NCI-H1105 treated with DMSO at 0.1 percent for 48 hours (cell line): ENCODE results near the gene GLIS1.

ENCODE experiments used
- DNase-seq: peaks from one replicate; lab custom pipeline; 2025; lab: John Stamatoyannopoulos, UW

The GLIS1 gene

GRCh38 chr1:53529555-53529954 lies 209.4 kb downstream of the GLIS1 start:
- DNase-seq, result no peak

GRCh38 chr1:53527368-53527767 lies 211.6 kb downstream of the GLIS1 start:
- no peak for DNase-seq

- DNase-seq, result no peak
These were observed 212.4 kb downstream of the GLIS1 start for GRCh38 chr1:53526451-53527101.

GRCh38 chr1:53525595-53525994 lies 213.4 kb downstream of the GLIS1 start:
- DNase-seq, result no peak

- peak; percentile 27 for DNase-seq
These were observed 214.3 kb downstream of the GLIS1 start for GRCh38 chr1:53524428-53525375.

- DNase-seq, result no peak
These were observed 216.9 kb downstream of the GLIS1 start for GRCh38 chr1:53521924-53522552.

GRCh38 chr1:53520481-53520880 lies 218.5 kb downstream of the GLIS1 start:
- DNase-seq, result no peak

- no peak for DNase-seq
These were observed 219.5 kb downstream of the GLIS1 start for GRCh38 chr1:53519421-53519820.

- DNase-seq, result no peak
These were observed 220.2 kb downstream of the GLIS1 start for GRCh38 chr1:53518775-53519174.

- DNase-seq, result no peak
These were observed 221.1 kb downstream of the GLIS1 start for GRCh38 chr1:53517821-53518352.

GRCh38 chr1:53517109-53517508 lies 221.9 kb downstream of the GLIS1 start:
- no peak for DNase-seq

- no peak for DNase-seq
These were observed 222.8 kb downstream of the GLIS1 start for GRCh38 chr1:53516181-53516580.

- no peak for DNase-seq
These were observed 224.5 kb downstream of the GLIS1 start for GRCh38 chr1:53514436-53514835.

- no peak for DNase-seq
These were observed 225.1 kb downstream of the GLIS1 start for GRCh38 chr1:53513846-53514245.

- DNase-seq, result no peak
These were observed 225.9 kb downstream of the GLIS1 start for GRCh38 chr1:53512807-53513755.

GRCh38 chr1:53511933-53512806 lies 226.8 kb downstream of the GLIS1 start:
- peak; percentile 75 for DNase-seq

- DNase-seq, result no peak
These were observed 227.5 kb downstream of the GLIS1 start for GRCh38 chr1:53511323-53511932.

- DNase-seq, result no peak
These were observed 228.7 kb downstream of the GLIS1 start for GRCh38 chr1:53510215-53510614.

- no peak for DNase-seq
These were observed 229.2 kb downstream of the GLIS1 start for GRCh38 chr1:53509775-53510174.
